Fibroblast of the aortic adventitia (primary cell): ENCODE results near the gene GPR157. TPM values are rescaled to one million over a fixed set of nuclear protein-coding genes. Genes with fewer than 3 reads are reported as not detected.
"Not testable (repeated sequence)": the region's sequence is repeated elsewhere in the genome, so short reads cannot be mapped to it uniquely, and the experiment has no call there.

Source experiments
- DNase-seq: peaks from one replicate; pipeline ENCODE4 v3.0.0-alpha.2; 2010; ENCODE audit warnings: low read depth
- H3K4me3 ChIP-seq: 2 replicates; pipeline ENCODE4 v1.5.1; 2011; ENCODE audit warnings: low read depth, mild to moderate bottlenecking, control low read depth, low read length, moderate library complexity
- total RNA-seq: library from RNA; depleted of rRNA; stranded (reverse); fragments of >200 nt; gene quantifications from 2 replicates; pipeline ENCODE4 v1.2.3, GENCODE V29; 2012; ENCODE audit warnings: low replicate concordance
- TF ChIP-seq, protein P1 (sequence below): IDR thresholded peaks from 2 replicates; pipeline ENCODE4 v1.5.1; 2011; ENCODE audit warnings: mild to moderate bottlenecking, low read length, control low read depth, inconsistent platforms; ENCODE audit not compliant: insufficient read depth

Gene GPR157
- total RNA-seq, 1 donor: 1.6 TPM

DNA sequence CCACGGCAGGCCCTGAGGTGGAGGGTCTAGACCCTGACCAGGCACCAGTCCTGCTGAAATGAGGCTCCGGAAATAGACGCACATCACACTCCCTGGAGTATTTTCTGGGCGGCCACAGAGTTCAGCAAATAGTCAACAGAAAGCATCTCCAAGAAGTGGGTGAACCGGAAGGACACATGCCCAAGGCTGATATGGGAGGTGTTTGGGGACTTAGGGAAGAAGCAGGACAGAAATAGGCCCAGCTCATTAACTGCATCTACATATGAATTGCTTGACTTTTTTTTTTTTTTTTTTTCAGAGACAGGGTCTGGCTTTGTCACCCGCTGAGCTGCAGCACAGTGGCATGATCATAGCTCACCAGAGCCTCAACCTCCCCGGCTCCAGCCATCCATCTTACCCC lies 36.5 kb upstream of the GPR157 start:
- DNase-seq: no peak
- TF ChIP-seq, protein P1, sequence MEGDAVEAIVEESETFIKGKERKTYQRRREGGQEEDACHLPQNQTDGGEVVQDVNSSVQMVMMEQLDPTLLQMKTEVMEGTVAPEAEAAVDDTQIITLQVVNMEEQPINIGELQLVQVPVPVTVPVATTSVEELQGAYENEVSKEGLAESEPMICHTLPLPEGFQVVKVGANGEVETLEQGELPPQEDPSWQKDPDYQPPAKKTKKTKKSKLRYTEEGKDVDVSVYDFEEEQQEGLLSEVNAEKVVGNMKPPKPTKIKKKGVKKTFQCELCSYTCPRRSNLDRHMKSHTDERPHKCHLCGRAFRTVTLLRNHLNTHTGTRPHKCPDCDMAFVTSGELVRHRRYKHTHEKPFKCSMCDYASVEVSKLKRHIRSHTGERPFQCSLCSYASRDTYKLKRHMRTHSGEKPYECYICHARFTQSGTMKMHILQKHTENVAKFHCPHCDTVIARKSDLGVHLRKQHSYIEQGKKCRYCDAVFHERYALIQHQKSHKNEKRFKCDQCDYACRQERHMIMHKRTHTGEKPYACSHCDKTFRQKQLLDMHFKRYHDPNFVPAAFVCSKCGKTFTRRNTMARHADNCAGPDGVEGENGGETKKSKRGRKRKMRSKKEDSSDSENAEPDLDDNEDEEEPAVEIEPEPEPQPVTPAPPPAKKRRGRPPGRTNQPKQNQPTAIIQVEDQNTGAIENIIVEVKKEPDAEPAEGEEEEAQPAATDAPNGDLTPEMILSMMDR: no peak

DNA sequence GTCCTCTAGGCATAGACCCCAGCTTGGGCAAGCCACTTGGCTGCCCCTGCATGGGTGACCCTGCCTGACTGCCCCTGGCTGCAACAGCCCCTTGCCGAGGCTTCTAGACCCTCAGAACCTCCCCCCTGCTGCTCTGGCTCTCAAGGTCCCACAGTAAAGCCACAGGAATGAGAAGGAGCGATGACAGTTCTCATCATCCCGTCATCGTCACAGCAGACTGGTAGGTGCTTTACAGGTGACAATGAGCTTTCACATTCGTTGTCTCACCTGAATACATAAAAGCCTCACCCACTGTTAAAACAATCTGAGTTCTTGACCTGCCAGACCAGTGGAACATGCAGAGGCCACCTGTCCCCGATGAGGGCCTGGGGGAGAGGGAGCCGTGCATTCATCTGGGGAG lies 36.0 kb upstream of the GPR157 start:
- no peak overlapping the region for H3K4me3 ChIP-seq
- TF ChIP-seq, protein P1: no peak
- no peak for DNase-seq

More for the DNA sequence above, 36.5 kb upstream of the GPR157 start:
- no peak overlapping the region for H3K4me3 ChIP-seq

DNA sequence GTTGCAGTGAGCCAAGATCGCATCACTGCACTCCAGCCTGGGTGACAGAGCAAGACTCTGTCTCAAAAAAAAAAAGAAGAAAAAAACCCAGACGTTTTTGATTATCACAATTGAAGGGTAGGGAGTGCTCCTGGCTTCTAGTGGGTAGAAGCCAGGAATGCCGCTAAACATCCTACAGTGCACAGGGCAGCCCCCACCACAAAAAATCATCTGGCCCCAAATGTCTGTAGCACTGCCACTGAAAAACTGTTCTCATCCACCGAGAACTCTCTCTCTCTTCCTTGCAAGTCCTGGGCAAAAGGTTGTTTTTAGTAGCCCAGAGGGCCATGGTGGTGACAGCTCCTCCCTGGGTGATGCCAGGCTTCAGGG lies 35.6 kb upstream of the GPR157 start:
- peak; percentile 22 for DNase-seq
- TF ChIP-seq, protein P1: no peak
- H3K4me3 ChIP-seq: no peak overlapping the region

DNA sequence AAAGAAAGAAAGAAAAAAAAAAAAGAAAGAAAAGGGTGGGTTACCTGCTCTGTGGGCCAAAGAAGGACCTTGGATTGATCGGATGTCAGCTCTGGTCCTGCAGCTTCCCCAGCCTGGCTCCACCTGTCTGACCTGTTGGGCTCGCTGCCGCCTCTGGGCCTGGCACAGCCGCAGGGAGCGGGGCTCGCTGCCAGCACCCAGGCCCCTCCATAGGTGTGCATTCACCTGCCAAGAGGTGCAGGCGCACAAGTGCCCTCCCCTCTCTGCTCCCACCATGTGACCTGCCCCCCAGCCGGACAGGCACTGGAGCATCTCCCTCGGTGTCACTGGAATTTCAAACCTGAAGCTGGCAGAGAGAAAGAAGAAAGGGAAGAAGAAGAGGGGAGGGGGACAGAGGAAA lies 33.1 kb upstream of the GPR157 start:
- TF ChIP-seq, protein P1: no peak
- no peak for DNase-seq
- H3K4me3 ChIP-seq: no peak overlapping the region

DNA sequence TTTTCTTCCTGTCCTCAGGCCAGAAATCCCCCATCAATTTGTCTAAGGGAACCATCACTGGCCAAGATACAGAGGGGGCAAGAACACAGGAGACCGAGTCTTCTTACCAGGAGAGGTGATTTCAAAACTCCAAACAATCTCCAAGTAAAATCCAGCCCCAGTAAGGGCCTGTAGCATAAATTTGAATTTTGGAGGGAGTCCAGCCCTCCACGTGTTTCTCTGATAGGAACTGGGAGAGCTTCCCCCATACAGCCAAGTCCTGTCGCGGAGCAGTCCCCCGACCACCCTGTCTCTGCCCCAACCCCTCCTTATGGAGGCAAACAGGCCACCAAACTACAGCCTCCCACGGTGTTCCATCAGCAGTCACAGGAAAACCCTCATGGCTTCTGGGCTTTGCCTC lies 32.4 kb upstream of the GPR157 start:
- no peak for DNase-seq
- TF ChIP-seq, protein P1: no peak

DNA sequence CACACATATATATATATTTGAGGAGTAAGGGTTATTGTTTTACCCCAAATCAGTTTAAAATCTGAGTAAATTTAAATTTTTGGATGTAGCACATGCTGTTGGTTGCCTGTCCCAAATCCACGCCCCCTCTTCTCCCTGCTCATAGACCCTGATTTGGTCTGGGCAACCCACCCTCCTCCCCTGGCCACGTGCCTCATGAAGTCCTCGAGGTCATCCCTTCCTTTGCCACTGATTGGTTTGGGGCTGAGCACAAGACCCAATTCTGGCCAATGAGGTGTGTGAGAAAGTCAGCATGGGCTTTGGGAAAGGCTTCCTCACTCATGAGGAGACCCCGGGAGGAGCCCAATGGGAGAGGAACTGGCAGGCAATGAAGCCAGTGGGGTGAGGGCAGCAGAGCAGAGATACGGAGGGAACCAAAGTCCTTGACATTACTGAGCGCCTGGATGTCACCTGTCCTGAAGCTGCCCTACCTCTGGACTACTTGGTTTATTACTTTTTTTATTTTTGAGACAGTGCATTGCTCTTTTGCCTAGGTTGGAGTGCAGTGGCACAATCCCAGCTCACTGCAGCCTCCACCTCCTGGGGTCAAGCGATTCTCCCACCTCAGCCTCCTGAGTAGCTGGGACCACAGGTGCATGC lies 31.3 kb upstream of the GPR157 start:
- TF ChIP-seq, protein P1: no peak
- no peak overlapping the region for H3K4me3 ChIP-seq
- no peak for DNase-seq

More for the DNA sequence above, 32.4 kb upstream of the GPR157 start:
- H3K4me3 ChIP-seq: no peak overlapping the region

DNA sequence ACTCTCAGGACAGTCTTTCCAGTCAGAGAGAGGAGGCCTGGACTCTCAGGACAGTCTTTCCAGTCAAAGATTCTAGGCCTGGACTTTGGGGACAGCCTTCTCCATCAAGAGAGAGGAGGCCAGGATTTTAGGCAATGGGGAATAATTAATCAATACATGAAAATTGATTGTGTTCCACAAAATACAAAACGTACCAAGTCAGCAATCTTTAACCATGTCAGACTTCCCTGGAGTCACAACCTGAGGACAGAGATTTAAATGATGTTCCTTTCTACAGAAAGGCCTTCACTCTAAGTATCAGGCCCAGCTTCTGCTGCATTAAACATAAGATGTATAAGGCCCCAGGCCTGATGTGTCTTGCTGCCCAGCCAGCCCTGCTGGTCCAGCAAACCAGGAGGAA lies 27.0 kb upstream of the GPR157 start:
- TF ChIP-seq, protein P1: no peak
- no peak for DNase-seq
- H3K4me3 ChIP-seq: no peak overlapping the region

DNA sequence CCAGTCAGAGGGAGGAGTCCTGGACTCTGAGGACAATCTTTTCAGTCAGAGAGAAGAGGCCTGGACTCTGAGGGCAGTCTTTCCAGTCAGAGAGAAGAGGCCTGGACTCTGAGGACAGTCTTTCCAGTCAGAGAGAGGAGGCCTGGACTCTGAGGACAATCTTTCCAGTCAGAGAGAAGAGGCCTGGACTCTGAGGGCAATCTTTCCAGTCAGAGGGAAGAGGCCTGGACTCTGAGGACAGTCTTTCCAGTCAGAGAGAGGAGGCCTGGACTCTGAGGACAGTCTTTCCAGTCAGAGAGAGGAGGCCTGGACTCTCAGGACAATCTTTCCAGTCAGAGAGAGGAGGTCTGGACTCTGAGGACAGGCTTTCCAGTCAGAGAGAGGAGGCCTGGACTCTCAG lies 26.5 kb upstream of the GPR157 start:
- DNase-seq, H3K4me3 ChIP-seq: not testable (repeated sequence)
